ENCODE results near the gene MAD1L1.
"Not testable (repeated sequence)": the region's sequence is repeated elsewhere in the genome, so short reads cannot be mapped to it uniquely, and the experiment has no call there.

MAD1L1 gene

DNA sequence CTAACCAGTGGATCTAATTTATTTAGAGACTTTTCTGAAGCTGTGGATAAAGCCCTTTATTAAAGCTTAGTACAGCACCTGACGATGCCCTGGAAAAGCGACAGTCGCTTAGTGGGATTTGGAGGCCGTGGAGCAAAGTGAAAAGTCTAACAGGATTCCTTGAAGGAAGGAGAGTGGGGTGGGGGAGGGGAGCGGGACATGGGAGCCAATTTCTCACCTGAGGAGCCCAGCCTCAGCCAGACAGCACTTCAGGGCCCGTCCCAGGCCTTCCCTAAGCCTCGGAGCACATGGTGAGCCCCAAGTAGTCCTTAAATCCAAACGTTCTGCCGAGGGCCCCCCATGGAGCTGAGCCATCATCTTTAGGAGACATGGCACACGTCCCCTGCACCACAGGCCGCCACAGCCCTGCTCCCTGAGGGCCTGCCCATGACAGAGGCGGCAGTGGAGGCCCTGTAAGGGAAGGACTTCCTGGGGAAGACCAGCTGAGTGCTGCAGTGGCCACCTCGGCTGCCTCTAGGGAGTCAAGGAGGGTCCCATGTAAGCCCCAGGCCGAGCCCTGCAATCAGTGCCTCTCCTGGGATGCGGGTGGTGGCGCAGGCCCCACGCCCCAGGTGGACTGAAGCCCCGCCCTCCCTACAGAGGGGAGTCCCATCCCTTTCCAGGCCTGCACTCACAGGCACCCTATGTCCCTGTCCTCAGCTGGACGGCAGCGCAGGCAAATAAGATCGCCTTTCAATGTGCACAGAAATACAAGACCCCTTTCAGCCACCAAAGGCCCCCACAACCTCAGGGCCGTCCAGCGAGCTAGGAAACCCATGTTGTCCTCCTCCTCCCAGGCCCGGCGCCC lies 187.0 kb downstream of the MAD1L1 start:
- DNase-seq (ENCODE audit: low read depth in 3 of 3): no peak

DNA sequence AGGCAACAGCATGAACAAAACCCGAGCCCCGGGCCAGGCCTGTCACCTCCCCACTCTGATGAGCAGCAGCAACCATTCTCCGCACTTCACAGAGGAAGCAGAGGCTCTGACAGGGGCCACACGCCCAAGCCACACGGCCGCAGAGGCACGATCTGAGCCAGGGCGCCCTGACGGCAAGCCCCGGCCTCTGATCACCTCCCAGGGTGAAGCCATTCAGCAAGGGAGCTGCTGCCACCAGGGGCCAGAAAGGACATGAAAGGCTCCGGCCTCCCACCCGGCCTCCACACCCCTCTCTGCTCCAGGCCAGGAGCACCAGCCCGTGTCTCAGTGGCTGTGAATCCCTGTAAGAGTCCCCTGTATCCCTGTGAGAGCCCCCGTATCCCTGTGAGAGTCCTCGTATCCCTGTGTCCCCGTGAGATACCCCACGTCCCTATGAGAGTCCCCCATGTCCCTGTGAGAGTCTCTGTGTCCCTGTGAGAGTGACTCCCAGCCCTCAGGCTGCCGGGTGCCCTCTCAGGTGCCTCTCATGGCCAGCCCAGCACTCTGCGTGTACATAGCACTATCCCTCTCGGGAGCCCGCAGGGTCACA lies 187.8 kb downstream of the MAD1L1 start:
- no peak for DNase-seq (ENCODE audit: low read depth in 3 of 3)

DNA sequence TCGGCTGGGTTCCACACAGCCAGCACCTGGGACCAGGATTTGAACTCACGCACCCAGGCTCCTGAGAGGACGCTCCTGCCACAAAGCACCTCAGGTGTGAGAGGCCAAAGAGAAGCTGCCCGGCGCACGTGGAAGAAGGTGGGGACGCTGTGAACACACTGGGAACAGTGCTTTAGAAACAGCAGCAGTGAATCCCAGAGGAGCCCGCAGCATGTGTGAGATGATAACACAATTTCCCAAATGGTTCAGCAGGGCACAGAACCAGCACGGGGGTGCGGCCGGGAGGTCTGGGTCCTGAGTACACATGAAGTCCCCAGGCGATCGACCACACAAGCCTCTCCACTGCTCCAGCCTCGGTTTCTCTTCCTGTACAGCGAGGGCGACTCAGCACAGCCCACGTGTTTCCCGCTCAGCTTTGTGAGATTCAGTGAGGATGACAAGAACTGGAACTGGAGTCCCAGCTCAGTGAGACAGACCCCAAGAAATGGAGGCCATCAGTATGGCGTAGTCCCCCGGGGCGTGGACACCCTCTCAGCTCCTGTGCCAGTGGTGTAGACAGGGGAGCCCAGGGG lies 188.3 kb downstream of the MAD1L1 start:
- no peak for DNase-seq (ENCODE audit: low read depth in 3 of 3)

DNA sequence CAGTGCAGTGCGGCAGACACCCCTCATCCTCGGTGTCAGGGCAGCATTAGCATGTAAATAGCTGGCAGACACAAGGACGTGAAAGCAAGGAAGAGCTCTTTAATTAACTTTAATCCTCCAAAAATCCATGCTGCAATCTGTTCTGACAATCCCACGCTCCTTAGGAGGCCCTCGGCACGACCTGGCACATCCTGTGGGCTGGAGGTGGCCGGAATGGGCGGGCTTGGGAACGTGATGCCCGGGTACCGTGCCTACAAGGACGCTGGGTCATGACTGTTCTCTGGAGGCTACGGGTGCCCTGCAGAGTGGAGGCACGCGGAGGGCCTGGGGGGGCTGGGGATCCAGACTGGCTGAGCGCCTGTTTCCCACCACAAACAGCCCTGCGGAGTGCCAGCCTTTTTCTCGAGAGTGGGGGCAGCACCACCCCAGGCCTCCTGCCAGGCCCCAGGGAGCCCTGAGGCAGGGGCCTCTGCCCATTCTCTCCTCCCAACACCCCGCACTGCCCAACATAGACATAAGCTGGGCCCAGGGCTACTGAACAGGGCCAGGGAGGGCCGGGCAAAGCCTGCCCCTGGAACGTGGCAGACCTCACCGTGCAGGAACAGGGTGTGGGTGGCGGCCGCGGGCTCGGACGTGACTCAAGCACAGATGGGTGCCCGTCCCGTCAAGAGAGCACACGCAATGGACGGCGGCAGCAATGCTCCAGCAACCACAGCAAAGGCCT lies 189.3 kb downstream of the MAD1L1 start:
- DNase-seq (ENCODE audit: low read depth in 3 of 3): no peak

DNA sequence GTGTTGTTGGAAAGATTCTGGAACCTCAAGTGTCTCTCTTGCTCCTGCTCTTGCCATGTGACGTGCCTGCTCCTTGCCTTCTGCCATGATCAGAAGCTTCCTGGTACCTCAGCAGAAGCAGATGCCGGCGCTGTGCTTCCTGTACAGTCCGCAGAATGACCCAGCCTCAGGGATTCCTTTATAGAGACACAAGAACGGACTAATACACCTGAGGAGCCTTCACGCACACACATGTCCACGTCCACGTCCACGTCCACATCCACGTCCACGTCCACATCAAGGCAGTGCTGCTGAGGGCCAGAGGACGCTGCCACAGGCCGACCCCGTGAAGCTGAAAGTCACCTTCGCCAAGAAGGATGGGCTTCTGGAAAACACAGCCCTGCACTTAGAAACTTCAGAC lies 190.1 kb downstream of the MAD1L1 start:
- no peak for DNase-seq (ENCODE audit: low read depth in 3 of 3)

DNA sequence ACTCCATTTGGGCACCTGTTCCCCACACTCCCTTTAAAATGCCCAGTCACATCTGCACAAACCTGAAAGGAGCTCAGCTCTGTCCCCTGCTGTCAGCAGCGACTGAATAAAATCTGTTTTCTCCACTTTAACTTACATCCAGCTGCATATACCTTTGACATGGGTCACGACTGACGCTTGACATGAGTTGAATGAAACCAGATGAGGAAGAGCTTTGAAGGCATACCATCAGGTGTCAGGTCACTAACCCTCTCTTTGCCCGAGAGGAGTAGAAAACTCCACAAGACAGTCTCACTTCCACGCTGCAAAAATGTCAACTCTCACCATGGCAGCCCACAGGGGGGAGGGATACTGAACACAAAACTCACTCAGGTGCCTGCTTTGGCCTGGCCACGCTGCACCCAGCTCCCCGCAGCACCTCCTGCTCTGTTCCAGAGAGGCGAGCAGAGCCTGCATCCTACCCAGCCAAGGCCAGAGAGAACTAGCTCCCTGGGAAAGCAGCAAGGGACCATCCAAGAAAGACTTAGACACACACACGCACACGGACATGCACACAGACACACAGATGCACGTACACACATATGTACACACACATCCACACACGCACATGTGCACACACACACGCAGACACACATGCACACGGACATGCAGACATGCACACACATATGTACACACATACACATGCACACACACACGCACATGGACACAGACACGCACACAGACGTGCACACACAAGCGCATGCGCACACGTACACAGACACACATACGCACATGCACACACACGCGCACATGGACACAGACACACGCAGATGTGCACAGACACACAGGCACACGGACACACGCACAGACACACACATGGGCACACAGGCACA lies 191.0 kb downstream of the MAD1L1 start:
- DNase-seq (ENCODE audit: low read depth in 3 of 3): no peak

DNA sequence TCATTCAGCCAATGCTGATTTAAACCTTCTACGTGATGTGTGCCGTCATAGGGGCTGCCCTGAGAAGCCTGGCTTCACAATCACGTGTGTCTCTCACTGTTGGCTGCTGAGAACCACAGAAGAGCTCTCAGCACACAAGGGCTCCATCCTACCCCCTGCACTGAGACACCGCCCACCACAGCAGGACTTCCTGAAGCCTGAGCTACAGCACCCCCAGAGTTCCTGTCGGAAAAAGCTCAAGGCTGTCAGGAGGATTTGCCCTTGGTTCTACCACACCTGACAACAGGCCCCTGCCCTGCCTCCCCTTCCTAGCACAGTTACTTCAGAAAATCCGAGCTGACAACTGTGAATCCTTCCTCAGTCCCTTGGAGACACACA lies 191.9 kb downstream of the MAD1L1 start:
- no peak for DNase-seq (ENCODE audit: low read depth in 3 of 3)

DNA sequence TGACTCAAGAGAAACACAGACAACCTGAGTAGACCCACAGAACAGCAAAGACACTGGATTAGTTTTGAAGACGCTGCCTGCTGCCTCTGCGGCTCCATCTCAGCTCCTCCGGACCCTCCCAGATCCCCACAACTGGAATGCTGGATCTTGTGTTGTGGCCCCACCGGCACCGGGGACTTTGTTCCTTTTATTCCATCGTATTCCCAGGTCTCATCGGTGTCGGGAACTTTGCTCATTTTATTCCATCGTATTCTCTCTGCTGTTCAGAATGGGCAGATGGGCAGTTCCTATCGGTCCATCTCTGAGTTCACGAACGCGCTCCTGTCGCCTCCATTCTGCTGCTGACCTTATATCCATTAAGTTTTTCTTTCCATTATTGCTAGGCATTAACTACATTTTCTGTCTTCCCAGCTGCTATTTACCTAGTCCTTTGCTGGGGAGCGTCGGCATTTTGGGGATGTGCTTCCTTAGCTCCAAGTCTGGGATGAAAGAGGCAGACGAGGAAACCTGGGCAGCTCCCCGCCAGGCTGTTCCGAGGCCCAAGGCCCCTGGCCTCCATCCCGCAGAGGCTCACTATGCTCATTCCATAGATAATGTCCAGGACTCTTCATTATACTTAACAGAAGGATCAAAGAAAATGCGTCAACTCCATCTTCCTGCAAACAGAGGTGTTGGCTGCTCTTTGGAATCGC lies 192.4 kb downstream of the MAD1L1 start:
- no peak for DNase-seq (ENCODE audit: low read depth in 3 of 3)

DNA sequence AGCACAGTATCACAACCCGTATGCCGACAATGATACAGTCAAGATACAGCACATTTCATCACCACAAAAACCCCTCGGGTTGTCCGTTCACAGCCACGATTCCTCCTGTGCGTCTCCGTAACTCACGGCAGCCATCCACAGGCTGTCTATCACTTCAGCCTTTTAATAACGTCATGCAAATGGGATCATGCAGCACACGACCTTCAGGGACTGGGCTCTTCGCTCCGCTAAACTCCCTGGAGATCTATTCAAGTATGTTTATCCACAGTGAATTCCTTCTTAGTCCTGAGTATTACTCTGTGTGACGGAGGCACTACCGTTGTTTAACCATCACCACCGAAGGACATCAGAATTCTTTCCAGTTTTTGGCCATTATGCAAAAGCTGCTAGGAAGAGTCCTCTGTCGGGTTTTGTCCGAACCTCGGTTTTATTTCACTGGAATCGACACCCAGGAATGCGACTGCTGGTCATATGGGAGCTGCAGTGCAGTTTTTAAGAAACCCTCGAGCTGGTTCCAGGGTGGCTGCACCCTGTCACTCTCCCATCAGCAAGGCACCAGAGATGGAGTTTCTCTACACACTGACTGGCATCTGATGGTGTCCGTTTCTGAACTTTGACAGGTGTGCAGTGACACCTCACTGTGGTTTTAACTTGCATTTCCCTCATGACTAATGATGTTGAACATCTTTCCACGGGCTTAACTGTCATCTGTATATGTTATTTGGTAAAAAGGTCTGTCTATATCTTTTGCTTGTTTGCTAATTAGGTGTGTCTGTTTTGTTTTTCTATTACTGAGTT lies 193.6 kb downstream of the MAD1L1 start:
- DNase-seq (ENCODE audit: low read depth in 3 of 3): no peak

DNA sequence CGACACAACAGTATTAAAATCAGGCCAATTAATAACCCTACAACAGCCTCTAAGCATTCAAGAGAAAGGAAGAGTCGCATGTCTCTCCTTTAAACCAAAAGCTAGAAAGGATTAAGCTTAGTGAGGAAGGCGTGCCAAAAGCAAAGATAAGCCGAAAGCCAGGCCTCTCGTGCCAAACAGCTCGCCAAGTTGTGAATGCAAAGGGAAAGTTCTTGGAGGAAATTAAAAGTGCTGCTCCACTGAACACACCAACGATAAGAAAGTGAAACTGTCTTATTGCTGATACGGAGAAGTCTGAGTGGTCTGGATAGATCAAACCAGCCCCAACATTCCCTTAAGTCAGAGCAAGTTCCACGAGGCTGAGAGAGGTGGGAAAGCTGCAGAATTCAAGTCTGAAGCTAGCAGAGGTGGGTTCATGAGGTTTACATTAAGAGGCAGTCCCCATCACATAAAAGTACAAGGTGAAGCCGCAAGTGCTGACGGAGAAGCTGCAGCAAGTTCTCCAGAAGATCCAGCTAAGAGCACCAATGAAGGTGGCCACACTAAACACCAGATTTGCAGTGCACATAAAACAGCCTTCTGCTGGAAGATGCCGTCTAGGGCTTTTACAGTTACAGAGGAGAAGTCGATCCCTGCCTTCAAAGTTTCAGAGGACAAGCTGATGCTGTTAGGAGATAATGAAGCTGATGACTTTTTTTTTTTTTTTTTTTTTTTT lies 194.8 kb downstream of the MAD1L1 start:
- no peak for DNase-seq (ENCODE audit: low read depth in 3 of 3)

DNA sequence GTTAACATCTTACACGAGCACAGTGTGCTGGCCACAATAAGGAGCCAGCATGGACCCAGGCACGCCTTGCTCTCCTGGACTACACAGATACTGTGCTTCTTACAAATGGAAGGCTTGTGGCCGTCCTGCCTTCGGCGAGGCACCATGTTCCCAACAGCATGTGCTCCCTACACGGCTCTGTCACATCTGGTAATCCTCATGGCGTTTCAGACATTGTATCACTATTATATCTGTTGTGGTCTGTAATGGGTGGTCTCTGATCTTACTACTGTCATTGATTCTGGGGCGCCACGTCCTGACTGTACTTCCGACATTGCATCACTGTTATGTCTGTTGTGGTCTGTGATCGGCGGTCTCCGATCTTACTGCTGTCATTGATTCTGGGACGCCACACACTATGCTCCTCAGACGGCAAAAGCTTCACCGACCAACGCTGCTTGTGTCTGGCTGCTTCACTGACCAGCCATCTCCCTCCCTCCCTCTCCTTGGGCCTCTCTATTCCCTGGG lies 195.4 kb downstream of the MAD1L1 start:
- DNase-seq (ENCODE audit: low read depth in 3 of 3): no peak

DNA sequence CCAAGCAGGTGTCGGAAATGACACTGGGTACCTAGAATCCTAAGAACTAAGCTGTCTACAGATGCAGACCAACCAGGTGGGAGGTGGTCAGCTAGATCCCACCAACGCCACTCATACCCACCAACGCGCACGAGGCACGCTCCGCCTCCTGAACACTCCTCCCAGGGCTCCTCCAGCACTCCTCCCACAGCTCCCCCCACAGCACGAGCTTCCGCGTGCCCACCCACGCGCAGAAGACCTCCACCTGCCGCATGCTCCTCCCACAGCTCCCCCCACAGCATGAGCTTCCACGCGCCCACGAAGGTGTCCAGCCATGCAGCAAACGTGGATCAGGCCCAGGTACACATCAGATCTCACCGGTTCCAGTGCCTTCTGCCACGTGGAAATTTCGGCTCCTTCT lies 196.0 kb downstream of the MAD1L1 start:
- DNase-seq (ENCODE audit: low read depth in 3 of 3): no peak

DNA sequence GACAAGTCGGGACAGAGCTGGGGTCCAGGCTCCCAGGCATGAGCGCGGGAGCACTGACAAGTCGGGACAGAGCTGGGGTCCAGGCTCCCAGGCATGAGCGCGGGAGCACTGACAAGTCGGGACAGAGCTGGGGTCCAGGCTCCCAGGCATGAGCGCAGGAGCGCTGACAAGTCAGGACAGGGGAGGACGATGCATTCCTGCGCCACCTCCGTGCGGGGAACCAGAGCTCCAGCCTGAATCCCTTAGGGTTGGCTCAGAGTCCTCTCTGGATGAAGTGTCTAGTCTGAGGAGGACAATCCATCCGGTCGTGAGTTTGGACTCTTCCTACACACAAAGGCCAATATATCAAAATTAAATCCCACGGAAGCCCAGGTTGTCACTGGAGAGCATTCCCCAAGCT lies 196.5 kb downstream of the MAD1L1 start:
- not testable (repeated sequence) for DNase-seq (ENCODE audit: low read depth in 3 of 3)

DNA sequence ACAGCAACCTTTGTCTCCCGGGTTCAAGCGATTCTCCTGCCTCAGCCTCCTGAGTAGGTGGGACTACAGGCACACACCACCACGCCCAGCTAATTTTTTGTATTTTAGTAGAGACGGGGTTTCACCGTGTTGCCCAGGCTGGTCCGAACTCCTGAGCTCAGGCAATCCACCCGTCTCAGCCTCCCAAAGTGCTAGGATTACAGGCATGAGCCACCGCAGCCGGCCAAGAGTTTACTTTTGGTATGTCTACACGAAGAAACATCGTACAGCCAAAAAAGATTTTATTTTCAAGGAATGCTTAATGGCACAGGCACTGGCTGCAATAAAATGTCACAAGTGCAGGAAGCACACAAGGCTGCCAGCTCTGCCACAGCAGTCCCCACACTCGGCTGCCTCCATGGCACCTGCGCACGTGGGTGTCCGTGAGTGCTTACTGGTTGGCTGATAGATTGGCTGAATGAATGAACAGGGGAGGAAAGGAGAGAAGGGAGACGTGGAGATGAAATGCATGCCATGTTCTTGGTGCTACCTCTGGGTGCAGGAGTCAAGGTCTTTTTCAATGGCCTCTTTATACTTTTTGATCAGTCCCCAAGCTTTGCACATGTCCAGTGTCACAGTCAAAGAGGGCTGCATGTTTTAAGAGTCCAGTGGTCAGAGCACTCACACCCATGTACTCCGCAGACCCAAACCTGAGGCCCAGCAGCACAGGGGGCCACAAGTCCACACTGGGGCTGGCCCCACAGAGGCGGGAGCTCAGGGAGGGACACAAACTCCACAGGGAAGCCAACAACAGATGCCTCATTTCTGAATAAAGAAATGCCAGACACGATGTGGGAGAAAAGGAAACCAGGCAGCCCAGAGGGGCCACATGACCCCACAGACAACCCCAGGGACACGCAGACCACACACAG lies 198.2 kb downstream of the MAD1L1 start:
- DNase-seq (ENCODE audit: low read depth in 3 of 3): no peak

DNA sequence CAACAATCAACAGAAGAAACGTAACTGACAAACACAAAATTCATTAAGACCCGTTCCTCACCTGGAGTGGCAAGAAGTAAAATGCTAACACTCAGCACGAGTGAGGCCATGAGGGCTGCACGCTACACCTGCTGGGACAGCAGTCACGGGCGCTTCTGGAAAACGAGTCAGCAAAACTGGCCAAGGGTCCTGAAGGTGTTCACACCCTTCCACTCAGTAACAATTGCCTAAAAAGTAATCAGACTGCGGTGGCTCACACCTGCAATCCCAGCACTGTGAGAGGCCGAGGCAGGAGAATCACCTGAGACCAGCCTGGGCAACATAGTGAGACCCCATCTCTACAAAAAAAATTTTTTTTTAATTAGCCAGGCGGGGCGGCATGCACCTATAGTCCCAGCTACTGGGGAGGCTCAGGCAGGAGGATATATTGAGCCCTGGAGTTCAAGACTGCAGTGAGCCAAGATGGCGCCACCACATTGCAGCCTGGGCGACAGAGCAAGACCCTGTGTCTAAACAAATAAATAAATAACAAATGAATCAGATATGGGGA lies 199.1 kb downstream of the MAD1L1 start:
- DNase-seq (ENCODE audit: low read depth in 3 of 3): no peak

DNA sequence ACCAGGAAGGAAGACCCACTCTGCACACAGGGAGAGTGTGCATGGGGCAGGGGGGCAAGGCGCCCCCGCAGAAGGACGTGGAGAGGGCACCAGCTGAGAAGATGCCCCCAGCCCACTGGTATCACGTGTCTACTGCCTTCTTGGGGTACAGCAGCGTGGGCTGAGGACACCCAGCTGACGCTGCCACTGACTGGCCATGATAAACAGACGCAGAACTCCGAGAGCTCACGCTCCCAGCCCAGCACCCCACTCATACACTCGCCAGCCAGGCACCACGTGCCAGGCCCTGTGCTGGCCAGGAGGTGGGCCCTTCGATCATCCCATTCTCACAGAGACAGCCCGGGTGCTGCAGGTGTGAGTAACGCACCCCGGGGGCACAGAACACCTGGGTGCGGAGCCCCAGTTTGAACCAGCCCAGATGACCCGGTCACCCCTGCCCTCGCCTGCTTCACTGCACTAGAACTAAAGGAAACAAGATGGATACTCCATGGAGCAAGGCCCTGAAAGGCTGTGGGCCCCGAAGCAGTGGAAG lies 199.8 kb downstream of the MAD1L1 start:
- no peak for DNase-seq (ENCODE audit: low read depth in 3 of 3)

DNA sequence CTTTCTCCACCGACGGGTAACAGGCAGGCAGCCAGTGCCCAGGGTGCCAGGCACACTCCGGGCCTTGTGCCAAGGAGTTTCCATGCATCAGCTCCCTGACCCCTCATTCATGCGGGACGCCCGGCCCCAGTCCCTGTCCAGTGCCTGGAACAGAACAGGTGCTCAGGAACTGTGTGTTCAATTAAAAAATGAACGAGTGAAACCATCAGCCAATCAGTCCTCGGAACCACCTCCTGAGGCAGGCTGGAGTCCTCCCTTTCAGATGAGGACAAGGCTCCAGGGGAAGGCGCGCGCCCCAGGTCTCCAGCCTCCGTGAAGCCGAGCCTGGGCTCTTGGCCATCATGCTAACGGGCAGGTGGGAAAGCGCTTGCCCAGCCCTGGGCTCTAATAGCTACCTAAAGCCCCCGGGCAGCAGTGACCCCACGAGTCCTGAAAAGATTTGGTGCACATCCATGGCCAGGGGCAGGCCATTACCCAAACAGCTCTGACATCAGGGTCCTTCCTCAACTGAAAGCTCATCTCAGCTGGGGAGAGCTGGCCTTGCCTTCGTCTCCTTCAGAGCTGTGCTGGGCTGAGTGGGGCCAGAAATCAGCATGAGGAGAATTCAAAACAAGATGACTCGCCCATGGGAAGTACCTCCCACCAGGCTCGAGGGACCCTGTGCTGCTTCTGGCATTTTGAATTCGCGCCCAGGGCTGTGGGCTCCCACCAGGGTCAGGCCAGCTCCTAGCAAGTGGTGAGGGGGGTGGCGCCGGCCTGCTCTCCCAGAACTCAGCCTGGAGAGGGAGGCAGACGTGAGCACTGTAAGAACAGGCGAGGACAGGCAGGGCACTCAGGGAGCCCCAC lies 200.5 kb downstream of the MAD1L1 start:
- no peak for DNase-seq (ENCODE audit: low read depth in 3 of 3)

Measured in stimulated activated CD4-positive, alpha-beta T cell treated with anti-CD3 and anti-CD28 coated beads, TNF-alpha, amount 100 ng/mL, for 48 hours (primary cell).